ENCODE results near the gene OR2T6.
"Not testable (repeated sequence)": the region's sequence is repeated elsewhere in the genome, so short reads cannot be mapped to it uniquely, and the experiment has no call there.

The OR2T6 gene

GRCh38 chr1:248375446-248375845 is at the start of gene OR2T6:
Gene OR2T6, plus strand, starts transcription at chr1:248375746. Its CDS starts 11,863 bp downstream, at chr1:248387609.
- no peak for DNase-seq (ENCODE audit: low read depth)

GRCh38 chr1:248343451-248343850 is 32.1 kb upstream of the OR2T6 start:
- DNase-seq (ENCODE audit: low read depth): no peak

DNA sequence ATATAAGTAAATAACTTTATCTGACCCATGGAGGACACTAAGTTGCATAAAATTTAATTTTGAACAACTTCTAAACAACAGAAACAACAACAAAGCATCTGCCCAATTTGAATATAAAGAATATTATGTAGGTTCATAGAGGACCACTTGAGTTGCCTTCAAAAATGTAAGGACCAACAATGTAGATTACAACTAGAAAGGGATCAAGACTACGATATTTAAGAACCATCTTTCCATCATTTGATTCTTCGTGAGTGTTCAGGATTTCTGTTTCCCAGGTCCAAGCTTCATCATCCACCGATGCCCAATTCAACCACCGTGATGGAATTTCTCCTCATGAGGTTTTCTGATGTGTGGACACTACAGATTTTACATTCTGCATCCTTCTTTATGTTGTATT is 27.1 kb upstream of the OR2T6 start, which contains the start of gene OR14C36:
OR14C36 (plus strand) TSS at position 301 of the 400 bp plus-strand sequence; CDS start at position 301, 0 bp downstream.
- no peak for DNase-seq (ENCODE audit: low read depth)

GRCh38 chr1:248359415-248359814 is 16.1 kb upstream of the OR2T6 start:
- DNase-seq (ENCODE audit: low read depth): no peak

- DNase-seq (ENCODE audit: low read depth): no peak
Observed at GRCh38 chr1:248361121-248361715, 14.3 kb upstream of the OR2T6 start, which contains the start of gene OR2T4. Gene OR2T4, plus strand, starts transcription at chr1:248361665. Its CDS starts 0 bp downstream, at chr1:248361665.

DNA sequence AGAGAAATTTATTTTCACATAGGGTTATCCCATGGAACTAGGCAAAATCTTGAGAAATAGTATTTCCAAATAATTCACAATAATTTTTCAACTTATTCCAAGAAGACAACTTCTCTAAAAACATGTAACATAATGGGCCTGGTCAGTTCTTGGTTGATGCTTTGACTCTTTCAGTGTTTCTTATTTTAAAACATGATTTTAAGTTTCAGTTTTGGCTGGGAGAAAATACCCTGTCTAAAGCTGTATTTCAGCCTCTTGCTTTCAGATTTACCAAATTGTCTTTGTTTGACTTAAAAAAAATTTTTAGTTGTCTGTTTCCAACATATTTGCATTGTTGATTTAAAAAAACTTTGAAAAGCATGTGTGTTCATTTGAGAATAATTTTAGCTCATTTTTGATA is 8.9 kb upstream of the OR2T6 start:
- no peak for DNase-seq (ENCODE audit: low read depth)

- no peak for DNase-seq (ENCODE audit: low read depth)
Observed at GRCh38 chr1:248372394-248372793, 3.2 kb upstream of the OR2T6 start.

DNA sequence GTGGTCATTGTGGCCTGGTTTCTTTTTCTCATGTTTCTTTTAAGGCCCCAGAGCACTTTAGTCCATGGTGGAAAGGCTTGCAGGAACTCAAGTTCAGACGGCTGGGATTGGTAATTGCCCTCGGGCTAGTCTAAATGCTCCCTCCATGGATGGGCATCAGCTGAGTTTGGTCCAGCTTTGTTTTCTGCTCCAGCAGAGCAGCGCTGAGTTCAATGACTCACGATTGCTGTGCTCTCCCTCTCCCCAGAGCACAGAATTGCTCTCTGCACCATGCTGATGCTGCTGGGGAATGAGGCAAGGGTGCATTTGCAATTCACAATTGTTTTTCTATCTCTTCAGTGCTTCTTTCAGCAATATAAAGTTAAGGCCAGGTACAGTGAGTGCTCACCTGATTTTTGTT is 1.8 kb upstream of the OR2T6 start:
- no peak for DNase-seq (ENCODE audit: low read depth)

DNA sequence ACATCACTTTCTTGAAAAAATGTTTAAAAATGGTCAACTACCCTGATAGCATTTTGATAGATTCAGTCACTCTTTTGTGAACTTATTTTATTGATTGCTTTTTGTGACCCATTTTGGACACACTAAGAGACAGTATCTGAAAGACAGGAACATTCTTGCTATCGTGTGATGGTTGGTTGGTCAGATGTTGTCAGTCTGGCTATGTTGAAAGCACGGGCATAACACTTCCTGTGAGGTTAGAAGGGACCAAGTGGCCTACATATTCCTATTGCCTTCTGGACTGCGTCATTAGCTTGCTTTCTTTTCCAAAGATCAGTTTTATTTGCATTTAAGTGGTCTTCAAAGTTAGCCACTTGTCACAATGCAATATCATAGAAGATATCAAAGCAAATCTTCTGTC is 1.4 kb downstream of the OR2T6 start:
- DNase-seq (ENCODE audit: low read depth): no peak

DNA sequence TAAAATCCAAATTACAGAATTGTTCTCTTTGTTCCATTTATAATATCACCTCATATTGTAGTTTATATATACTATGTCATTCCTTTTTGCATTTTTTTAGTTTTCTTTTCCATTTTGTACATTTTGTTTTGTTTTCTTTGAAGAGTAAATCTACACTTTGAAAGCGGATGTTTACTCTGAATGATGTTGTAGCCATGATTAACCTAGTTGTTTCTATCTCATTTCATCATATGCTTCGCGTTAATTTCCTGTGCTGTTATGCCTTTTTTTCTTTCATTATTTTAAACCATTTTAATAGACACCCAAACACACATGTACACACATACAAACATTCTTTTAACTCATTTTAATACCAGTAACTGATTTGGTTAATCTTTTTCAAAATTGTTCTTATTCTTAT is 5.3 kb downstream of the OR2T6 start:
- no peak for DNase-seq (ENCODE audit: low read depth)

GRCh38 chr1:248388426-248388825 is 12.9 kb downstream of the OR2T6 start:
- no peak for DNase-seq (ENCODE audit: low read depth)

GRCh38 chr1:248393050-248393449 is 17.5 kb downstream of the OR2T6 start:
- no peak for DNase-seq (ENCODE audit: low read depth)

- DNase-seq (ENCODE audit: low read depth): no peak
Observed at GRCh38 chr1:248402748-248403147, 27.2 kb downstream of the OR2T6 start, which contains the start of gene OR2T1. Gene OR2T1, plus strand, starts transcription at chr1:248403048. Its CDS starts 3,100 bp downstream, at chr1:248406148.

- no peak for DNase-seq (ENCODE audit: low read depth)
Observed at GRCh38 chr1:248404024-248404423, 28.5 kb downstream of the OR2T6 start.

DNA sequence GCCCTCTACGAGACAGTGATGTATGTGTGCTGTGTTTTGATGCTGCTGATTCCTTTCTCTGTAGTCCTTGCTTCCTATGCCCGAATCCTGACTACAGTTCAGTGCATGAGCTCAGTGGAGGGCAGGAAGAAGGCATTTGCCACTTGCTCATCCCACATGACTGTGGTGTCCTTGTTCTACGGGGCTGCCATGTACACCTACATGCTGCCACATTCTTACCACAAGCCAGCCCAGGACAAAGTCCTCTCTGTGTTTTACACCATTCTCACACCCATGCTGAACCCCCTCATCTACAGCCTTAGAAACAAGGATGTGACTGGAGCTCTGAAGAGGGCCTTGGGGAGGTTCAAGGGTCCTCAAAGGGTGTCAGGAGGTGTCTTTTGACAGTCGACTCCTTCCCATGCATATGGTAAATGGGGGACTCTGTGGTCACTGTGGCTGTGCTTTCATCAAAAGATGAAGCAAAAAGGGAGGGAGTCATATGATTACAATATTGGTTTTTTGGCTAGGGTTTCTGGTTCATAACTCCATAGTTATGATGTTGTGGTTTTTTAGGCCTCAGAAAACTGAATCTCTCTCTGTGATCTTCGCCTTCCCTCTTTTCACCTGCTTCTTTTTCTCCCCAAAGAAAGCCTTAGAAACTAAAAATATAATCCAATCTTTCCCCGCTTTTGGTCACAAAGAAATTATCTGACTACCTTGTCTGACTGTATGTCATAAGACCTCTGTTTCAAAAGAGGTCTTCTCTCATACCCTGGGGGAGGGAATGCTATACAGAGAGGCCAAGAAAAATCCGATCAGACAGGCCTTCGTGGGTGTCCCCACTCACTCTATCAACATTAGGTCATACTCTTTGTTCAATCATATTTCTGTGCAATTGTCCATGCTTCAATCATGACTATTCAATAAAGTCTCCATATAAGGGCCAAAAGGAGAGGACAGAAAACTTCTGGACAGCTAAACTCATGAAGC is 31.5 kb downstream of the OR2T6 start:
- no peak for DNase-seq (ENCODE audit: low read depth)

DNA sequence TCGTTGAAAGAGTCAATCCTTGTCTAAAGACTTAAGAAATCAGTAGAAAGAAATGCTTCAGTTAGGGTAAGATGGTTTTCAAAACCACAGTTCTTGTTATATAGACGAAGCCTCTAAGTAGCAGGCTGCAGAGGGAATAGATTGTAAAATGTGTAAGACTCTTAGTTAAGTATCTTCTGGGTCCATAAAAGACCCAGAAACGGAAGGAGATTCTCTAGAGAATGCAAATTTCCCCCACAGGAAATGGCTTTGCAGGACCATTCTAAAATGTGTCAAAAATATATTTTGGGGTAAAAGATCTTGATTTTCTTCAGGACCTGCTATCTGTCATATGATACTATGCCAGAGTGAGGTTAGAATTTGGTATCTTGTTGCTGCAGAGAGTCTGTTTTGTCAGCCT is 40.7 kb downstream of the OR2T6 start:
- no peak for DNase-seq (ENCODE audit: low read depth)

GRCh38 chr1:248417854-248418253 is 42.3 kb downstream of the OR2T6 start:
- no peak for DNase-seq (ENCODE audit: low read depth)

DNA sequence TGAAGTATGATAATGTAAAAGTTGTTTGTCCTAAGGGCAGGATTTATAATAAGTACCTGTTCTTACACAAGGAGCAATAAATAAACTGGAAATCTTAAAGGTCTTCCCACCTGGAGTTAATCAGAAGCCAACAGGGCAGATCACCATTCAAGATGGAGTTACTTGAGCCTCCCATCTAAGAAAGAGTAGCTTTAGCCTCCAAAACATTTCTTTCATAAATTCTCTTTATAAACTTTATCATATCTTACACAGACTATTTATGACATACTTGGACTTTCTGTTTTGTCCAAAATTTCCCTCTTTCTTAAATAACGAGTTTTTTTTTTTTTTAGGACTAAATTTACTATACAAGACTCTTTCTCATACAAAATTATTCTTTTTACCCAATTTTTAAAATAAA is 45.8 kb downstream of the OR2T6 start:
- no peak for DNase-seq (ENCODE audit: low read depth)

GRCh38 chr1:248427526-248428191 is 52.1 kb downstream of the OR2T6 start:
- not testable (repeated sequence) for DNase-seq (ENCODE audit: low read depth)

DNA sequence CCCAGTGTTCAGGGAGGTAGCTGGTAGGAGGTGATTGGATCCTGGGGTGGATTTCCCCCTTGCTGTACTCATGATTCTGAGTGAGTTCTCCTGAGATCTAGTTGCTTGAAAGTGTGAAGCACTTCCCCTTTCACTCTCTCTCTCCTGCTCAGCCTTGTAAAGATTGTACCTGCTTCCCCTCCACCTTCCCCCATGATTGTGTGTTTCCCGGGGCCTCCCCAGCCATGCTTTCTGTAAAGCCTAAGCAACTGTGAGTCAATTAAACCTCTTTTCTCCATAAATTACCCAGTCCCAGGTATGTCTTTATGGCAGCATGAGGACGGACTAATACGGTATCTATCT is 52.6 kb downstream of the OR2T6 start:
- DNase-seq (ENCODE audit: low read depth): not testable (repeated sequence)

DNA sequence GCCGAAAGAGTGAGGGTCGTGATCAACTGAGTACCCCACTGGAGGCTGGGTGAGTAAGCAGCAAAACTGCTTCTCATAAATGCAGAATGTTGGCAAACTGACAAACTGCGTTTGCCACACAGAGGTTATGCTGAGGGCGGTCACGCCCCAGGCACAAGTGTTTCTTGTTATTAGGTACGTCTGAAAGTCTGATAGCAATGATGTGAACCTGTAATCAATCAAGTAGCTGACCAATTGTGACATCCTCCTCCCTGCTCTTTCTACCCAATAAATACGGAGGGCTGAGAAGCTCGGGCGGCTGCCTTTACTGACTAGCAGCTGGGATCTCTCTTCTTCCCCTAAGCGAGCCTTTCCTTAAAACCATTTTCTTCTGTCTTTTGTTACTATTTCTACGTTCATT is 56.1 kb downstream of the OR2T6 start:
- not testable (repeated sequence) for DNase-seq (ENCODE audit: low read depth)

GRCh38 chr1:248432201-248432600 is 56.7 kb downstream of the OR2T6 start:
- not testable (repeated sequence) for DNase-seq (ENCODE audit: low read depth)

Measured in non-pigmented ciliary epithelial cell (primary cell).